GM19025 (cell line): ENCODE measurements around the gene DNAJC19.

Source experiments
- ATAC-seq: cut with Tn5 transposase; IDR thresholded peaks from one replicate; pipeline ENCODE4 v1.9.1; 2021; ENCODE audit warnings: mild to moderate bottlenecking, low read depth, moderate library complexity; ENCODE audit not compliant: unreplicated experiment

Gene DNAJC19

DNA sequence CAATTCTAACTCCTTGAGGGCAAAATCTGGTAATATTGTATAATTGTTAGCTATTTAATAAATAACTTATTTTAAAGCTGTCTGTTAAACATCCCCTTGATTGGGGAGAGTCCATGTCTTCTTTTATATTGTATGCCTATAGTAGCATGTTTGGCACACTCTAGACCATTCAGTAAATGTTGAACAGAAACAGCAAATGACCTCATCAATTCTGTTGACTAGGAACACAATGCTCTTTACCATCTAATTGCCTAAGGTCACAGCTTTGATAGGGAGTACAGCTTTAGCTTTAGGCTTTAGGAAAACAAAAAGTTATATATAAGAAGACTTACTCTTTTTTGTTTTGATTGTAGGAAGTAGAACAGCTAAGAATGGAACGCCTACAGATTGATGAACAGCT is 27.0 kb downstream of the DNAJC19 start:
- ATAC-seq: no peak

DNA sequence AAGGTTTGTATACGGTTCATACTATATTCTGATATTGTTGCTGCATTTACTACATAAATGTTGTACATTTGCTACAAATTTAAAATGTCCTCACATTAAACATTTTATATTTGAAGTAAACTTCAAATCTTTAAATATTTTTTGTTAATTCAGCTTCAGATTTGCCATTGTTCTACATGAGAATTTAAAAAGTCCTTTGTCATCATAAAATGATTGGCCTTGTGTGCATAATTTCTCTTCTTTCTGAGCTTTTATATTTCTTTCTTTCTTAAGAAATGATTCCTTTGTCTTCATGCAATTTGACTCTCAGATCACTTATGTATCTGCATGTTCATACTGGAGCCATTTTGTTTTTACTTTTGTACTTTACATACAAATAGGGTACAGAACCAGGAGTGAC is 28.0 kb downstream of the DNAJC19 start:
- no peak for ATAC-seq

DNA sequence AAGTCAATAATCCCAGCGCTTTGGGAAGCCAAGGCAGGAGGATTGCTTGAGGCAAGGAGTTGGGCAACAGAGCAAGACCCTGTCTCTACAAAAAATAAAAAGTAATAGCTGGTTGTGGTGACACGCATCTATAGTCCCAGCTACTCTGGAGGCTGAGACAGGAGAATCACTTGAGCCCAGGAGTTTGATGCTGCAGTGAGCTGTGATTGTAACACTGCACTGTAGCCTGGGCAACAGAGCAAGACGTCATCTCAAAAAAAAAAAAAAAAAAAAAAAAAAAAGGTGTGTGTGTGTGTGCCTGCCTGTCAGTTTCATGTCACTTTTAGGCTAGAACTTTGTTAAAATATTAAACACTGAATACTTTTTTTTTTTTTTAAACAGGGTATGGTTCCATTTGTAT is 28.4 kb downstream of the DNAJC19 start:
- ATAC-seq: no peak

DNA sequence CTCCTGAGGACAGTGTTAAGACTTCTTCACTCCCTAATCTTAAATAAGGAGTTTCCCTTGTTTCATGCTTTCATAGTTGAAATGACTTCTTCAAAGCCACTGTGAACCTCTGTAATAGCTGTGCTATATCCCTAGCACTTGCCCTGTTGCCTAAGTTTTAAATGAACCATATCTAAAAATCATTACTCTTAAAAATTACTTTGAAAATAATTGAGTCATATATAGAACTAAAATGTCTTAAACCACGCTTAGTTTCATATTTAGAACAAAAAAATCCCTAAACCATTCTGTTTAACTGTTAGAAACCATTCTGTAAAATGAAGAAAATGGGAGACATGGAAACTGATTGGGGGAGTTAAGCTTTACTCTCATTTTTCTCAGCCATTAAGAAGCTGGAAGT is 29.8 kb downstream of the DNAJC19 start:
- ATAC-seq: no peak

DNA sequence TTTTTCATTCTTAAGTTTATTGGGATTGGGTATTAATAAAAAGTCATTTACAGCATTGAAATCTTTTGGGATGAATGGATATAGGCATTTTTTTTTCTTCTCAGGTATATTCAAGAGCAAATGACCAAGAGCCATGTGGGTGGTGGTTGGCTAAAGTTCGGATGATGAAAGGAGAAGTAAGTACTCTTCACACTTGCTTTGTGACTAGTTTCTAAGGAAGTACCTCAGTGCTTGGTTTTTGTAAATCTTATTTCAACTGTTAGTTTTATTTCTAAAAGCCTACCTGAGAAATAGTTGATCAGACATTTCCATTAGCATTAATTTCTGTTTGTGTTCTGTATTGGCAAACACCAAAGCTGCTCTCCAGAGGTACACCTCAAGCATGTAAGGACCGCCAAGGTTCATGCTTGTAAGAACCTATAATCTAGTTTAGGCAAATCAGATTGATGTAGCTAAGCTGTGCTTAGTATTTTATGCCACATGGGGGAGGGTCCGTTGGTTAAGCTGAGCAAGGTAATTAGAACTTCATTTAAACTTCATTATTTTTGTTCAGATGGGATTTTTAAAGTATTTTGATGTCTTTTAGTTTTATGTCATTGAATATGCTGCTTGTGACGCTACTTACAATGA is 41.7 kb downstream of the DNAJC19 start:
- no peak for ATAC-seq

DNA sequence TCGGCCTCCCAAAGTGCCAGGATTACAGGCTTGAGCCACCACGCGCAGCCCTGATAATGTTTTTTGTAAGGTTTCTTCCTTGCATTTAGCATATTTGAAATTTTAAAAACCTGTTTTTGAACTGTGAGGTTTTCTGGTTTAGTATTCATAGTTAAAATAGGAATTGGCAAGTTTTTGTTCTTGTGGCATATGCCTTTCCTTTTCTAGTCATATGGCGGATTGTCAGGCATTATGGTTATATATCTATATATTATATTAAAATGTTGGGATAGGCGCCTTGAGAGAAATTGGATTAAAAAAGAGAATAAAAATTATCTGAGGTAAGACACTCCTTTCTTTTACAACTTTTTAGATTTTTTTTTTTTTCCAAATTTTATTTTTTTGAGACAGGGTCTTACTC is 48.7 kb downstream of the DNAJC19 start:
- ATAC-seq: no peak

DNA sequence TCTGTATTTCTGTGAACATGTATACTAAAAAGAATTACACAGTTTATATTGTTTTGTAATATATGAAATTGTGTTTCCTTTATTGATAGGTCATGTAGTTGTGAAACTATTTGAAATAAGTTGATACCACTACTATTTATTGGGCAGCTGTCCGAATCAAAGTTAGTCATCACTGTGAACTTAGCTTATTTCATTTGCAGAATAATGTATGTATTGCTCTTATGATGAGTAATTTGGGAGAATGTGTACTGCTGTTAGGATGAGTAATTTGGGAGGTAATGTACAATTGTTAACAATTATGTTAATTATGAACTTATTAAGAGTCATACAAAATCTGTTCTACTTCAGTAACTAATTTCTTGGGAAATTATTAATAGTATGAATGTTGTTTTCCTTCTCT is 54.9 kb downstream of the DNAJC19 start:
- no peak for ATAC-seq
